ENCODE measurements around the gene RHOT1. TPM values are rescaled to one million over a fixed set of nuclear protein-coding genes. Genes with fewer than 3 reads are reported as not detected.
"Not testable (repeated sequence)": the region's sequence is repeated elsewhere in the genome, so short reads cannot be mapped to it uniquely, and the experiment has no call there.

The RHOT1 gene
- total RNA-seq (2022) = 31.8 and 33.3 TPM in 2 replicates
- percentile 75 among the genes with signal in this experiment for Bru-seq, nascent RNA
- percentile 76 among the genes with signal in this experiment for BruChase-seq, experiment 1, labeled RNA remaining after a 2-hour chase
- percentile 79 among the genes with signal in this experiment for BruChase-seq, experiment 2, labeled RNA remaining after a 6-hour chase
- long read RNA-seq, transcript RHOT1-201 (19 exons, 3,133 nt) = major isoform, 11 of 52 reads
- long read RNA-seq, transcript RHOT1-204 (20 exons, 2,960 nt) = major isoform, 11 of 52 reads
- long read RNA-seq, transcript RHOT1-203 (21 exons, 3,297 nt) = minor isoform, 7 of 52 reads
- long read RNA-seq, transcript RHOT1-205 (20 exons, 2,516 nt) = minor isoform, 8 of 52 reads
- long read RNA-seq, partial matches to known transcripts = 4 of 52 reads
- long read RNA-seq, other reads (novel, unspliced or antisense) = 11 of 52 reads

DNA sequence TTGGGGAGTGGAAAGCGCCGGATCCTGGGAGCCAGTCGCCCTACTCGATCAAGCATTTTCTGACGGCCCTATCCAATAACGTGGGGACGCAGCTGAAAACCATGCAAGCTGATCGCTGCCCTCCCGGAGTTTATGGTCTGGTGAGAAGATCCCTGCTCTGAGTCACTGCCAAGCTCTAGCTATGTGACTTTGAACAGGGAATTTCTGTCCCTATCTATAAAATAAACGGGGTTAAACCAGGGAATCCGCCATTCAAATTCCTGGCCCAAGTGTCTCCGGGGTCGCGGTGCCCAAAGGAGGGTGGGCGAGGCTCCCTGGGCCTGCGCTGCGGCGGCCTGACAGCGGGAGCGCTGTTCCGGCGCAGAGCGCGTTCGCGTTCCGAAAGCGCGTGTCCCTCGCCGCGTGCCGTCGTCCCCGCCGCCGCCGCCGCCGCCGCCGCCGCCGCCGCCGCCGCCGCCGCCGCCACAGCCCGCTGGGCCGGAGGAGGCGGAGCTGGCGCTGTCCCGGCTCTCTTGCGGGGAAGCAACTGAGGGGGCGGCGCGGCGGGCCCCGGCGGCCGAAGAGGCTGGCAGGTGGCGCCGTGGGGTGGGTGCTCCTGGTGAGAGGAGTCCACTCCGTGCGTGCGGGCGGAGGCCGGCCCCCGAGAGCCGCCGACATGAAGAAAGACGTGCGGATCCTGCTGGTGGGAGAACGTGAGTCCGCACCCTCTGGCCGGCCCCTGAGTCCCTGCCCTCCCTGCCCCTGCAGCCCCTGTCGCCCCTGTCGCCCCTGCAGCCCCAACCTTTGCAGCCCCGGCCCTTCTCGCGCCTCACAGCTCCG lies at the start of gene RHOT1:
Gene RHOT1, plus strand, starts transcription at position 465 of the 819 bp plus-strand sequence. Its CDS starts 191 bp downstream, at position 656.
- CTCF ChIA-PET = interaction anchor here (1.0 to 1.7 kb wide), 2 partner anchors 9 to 135 kb away, joined by 3 to 6 read pairs; partner anchors contain the start of gene LRRC37B
- no TSS peak for BruUV-seq (replicated peaks)
- TF ChIP-seq, protein P1, sequence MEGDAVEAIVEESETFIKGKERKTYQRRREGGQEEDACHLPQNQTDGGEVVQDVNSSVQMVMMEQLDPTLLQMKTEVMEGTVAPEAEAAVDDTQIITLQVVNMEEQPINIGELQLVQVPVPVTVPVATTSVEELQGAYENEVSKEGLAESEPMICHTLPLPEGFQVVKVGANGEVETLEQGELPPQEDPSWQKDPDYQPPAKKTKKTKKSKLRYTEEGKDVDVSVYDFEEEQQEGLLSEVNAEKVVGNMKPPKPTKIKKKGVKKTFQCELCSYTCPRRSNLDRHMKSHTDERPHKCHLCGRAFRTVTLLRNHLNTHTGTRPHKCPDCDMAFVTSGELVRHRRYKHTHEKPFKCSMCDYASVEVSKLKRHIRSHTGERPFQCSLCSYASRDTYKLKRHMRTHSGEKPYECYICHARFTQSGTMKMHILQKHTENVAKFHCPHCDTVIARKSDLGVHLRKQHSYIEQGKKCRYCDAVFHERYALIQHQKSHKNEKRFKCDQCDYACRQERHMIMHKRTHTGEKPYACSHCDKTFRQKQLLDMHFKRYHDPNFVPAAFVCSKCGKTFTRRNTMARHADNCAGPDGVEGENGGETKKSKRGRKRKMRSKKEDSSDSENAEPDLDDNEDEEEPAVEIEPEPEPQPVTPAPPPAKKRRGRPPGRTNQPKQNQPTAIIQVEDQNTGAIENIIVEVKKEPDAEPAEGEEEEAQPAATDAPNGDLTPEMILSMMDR (IDR thresholded peaks at IDR 0.05; ENCODE audit: insufficient read depth in 1 of 2, low read depth in 1 of 2, low read length in 1 of 2, severe bottlenecking in 1 of 2, unreplicated experiment in 1 of 2) = peak; percentile 61 to 67

GRCh38 chr17:32099686-32100085 lies 42.6 kb upstream of the RHOT1 start:
- H3K9me3 Mint-ChIP-seq (ENCODE audit: unreplicated experiment) = no peaks in the 10 kb centered on the region
- no peaks in the 10 kb centered on the region for H3K36me3 Mint-ChIP-seq (ENCODE audit: insufficient read depth, unreplicated experiment)
- Histone ChIP-seq H3K4me1 (peaks cover 6% of the 10 kb centered on the region; the same call in 1 of the 2 replicates), H3K27me3 (replicated peaks; ENCODE audit: control insufficient read depth, insufficient read depth, low read length) (no peaks in the 10 kb centered on the region), H3K36me3 (ENCODE audit: control insufficient read depth, insufficient read depth, low read length) (no peaks in the 10 kb centered on the region), H3K4me3 (ENCODE audit: low read depth, low read length) (no peak overlapping the region), H3K9me3 (no peaks in the 10 kb centered on the region)
- CTCF ChIA-PET = no interaction called here
- DNase-seq = no peak
- TF ChIP-seq, protein P1 (IDR thresholded peaks at IDR 0.05; ENCODE audit: insufficient read depth in 1 of 2, low read depth in 1 of 2, low read length in 1 of 2, severe bottlenecking in 1 of 2, unreplicated experiment in 1 of 2) = no peak
- POLR2A ChIA-PET = no interaction called here
- peaks cover 6% of the 10 kb centered on the region for H3K27me3 Mint-ChIP-seq (ENCODE audit: insufficient read depth, unreplicated experiment)
- BruUV-seq (replicated peaks) = no TSS peak
- no peak overlapping the region for H3K27ac Mint-ChIP-seq (ENCODE audit: unreplicated experiment)
- no peak overlapping the region for H3K4me3 Mint-ChIP-seq (ENCODE audit: unreplicated experiment)
- intact Hi-C loops (cut with micrococcal nuclease; ENCODE audit: unreplicated experiment) = no loop called here
- H3K4me1 Mint-ChIP-seq (ENCODE audit: low read depth, unreplicated experiment) = no peaks in the 10 kb centered on the region

More for the DNA sequence above, at the start of gene RHOT1:
- intact Hi-C loops (cut with micrococcal nuclease; ENCODE audit: unreplicated experiment) = loop anchor here (10.0 kb wide), 1 partner anchor 63 kb away; no protein-coding TSS in a partner anchor
- peaks cover 6% of the 10 kb centered on the region; the same call in 1 of the 2 replicates for H3K4me1 ChIP-seq
- Mint-ChIP-seq H3K27ac (ENCODE audit: unreplicated experiment) (peak within 1 kb of the TSS; percentile 97), H3K4me1 (ENCODE audit: low read depth, unreplicated experiment) (no peaks in the 10 kb centered on the region), H3K36me3 (ENCODE audit: insufficient read depth, unreplicated experiment) (peaks cover 8% of the 10 kb centered on the region), H3K9me3 (ENCODE audit: unreplicated experiment) (no peaks in the 10 kb centered on the region), H3K27me3 (ENCODE audit: insufficient read depth, unreplicated experiment) (no peaks in the 10 kb centered on the region), H3K4me3 (ENCODE audit: unreplicated experiment) (peak within 1 kb of the TSS; percentile 99)
- H3K9me3 ChIP-seq = no peaks in the 10 kb centered on the region
- no peaks in the 10 kb centered on the region for H3K36me3 ChIP-seq (ENCODE audit: control insufficient read depth, insufficient read depth, low read length)
- peak; percentile 84 to 89 for DNase-seq
- POLR2A ChIA-PET = interaction anchor here (0.6 kb wide), 1 partner anchor 70 kb away, joined by 4 read pairs; no protein-coding TSS in a partner anchor
- H3K27me3 ChIP-seq (replicated peaks; ENCODE audit: control insufficient read depth, insufficient read depth, low read length) = no peaks in the 10 kb centered on the region
- H3K4me3 ChIP-seq (ENCODE audit: low read depth, low read length) = peak within 1 kb of the TSS; percentile 90

GRCh38 chr17:32100323-32100722 lies 42.0 kb upstream of the RHOT1 start:
- H3K4me1 Mint-ChIP-seq (ENCODE audit: low read depth, unreplicated experiment); H3K27me3 Mint-ChIP-seq (ENCODE audit: insufficient read depth, unreplicated experiment); CTCF ChIA-PET; H3K36me3 ChIP-seq (ENCODE audit: control insufficient read depth, insufficient read depth, low read length); intact Hi-C loops (cut with micrococcal nuclease; ENCODE audit: unreplicated experiment); H3K9me3 Mint-ChIP-seq (ENCODE audit: unreplicated experiment); H3K27me3 ChIP-seq (replicated peaks; ENCODE audit: control insufficient read depth, insufficient read depth, low read length); POLR2A ChIA-PET; H3K27ac Mint-ChIP-seq (ENCODE audit: unreplicated experiment); H3K36me3 Mint-ChIP-seq (ENCODE audit: insufficient read depth, unreplicated experiment); H3K9me3 ChIP-seq; H3K4me1 ChIP-seq; H3K4me3 ChIP-seq (ENCODE audit: low read depth, low read length); H3K4me3 Mint-ChIP-seq (ENCODE audit: unreplicated experiment); BruUV-seq (replicated peaks); DNase-seq: not testable (repeated sequence)

Measured in Caco-2 (cell line).